Kasumi-1 (cell line): ENCODE measurements around the gene KLHL6.

Source experiments
- DNase-seq, 2 experiments: peaks; one replicate each; lab custom pipeline; 2025; lab: John Stamatoyannopoulos, UW

Gene KLHL6

GRCh38 chr3:183506674-183507320 is 48.7 kb downstream of the KLHL6 start:
- DNase-seq: peak; percentile 43 to 45

DNA sequence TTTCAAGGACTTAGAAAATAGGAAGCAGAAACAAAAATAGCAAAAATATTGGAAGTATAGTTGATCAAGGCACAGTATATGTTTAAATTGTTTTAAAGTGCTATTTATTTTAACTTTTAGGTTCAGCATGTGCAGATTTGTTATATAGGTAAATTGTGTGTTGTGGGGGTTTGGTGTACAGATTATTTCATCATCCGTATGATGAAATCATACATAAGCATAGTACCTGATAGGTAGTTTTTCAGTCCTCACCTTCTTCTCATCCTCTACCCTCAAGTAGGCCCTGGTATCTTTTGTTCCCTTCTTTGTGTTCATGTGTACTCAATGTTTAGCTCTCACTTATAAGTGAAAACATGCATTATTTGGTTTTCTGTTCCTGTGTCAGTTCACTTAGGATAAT is 50.9 kb downstream of the KLHL6 start:
- DNase-seq: no peak

- DNase-seq: no peak
Observed at GRCh38 chr3:183503746-183504145, 51.8 kb downstream of the KLHL6 start.

- no peak for DNase-seq
Observed at GRCh38 chr3:183502237-183503181, 53.0 kb downstream of the KLHL6 start.

DNA sequence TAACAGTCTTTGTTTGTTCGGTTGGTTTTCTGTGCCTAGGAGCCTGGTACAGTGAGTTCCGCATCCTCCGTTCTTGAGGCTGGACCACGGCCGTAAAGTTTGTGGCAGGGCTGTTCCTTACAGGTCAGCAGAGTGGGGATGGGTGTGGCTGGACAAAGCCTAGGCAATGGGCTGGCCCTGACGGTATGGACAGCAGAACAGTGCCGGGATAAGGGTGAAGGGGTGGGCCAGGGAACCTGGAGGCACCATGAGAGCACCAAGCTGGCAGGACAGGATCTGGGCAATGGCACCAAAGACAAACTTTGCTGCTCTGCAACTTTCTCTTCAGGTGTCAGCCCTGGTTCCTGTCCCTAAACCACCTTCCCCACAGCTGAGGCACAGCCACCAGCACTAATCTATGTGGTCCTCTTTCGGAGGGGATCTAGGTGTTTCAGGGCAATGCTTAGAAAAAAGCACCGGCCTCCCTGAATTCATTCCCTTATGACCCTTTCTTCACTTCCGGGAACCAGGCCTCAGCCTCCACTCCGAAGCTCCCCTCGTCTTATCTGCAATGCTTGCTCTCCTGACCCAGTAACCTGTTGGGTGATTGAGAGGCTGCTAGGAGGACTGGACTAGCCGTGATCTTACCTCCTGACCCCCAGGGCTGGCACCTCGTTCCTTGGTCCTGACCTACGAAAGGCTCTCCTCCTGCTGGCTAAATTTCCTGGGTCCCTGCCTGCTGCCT is 54.4 kb downstream of the KLHL6 start:
- no peak for DNase-seq

GRCh38 chr3:183500319-183500718 is 55.2 kb downstream of the KLHL6 start:
- no peak for DNase-seq

DNA sequence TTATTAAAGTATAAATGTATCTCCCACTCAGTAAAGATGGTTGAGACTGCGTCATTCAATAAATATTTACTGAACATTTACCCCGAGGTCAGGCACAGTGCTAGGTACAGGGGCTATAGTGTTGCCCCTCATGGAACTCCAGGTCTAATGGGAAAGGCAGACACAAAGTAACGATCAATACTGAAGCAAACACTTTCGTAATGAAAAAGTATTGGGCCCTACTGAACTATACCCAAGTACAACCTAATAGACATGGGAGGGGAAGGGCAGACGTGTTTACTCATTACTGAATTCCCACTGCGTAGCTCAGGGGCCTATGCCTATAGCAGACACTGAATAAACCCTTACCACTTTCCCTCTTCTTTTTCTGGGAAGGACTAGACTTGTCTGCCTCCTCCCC is 56.9 kb downstream of the KLHL6 start:
- no peak for DNase-seq

DNA sequence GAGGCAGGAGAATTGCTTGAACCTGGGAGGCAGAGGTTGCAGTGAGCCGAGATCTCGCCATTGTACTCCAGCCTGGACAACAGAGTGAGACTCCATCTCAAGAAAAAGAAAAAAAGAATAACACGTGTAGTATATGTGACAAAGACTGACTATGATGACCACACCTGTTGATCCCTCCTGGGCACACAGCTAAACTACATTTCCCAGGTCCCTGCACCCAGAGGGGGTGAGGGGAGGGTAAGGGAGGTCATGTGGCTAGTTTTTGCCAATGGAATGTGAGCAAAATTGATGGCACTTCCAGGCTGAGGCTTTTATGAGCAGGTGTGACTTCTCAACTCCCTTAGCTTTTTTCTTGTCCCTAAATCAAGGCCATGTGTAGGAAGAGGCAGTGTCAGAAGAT is 58.2 kb downstream of the KLHL6 start:
- DNase-seq: no peak

- no peak for DNase-seq
Observed at GRCh38 chr3:183496311-183496710, 59.2 kb downstream of the KLHL6 start.

DNA sequence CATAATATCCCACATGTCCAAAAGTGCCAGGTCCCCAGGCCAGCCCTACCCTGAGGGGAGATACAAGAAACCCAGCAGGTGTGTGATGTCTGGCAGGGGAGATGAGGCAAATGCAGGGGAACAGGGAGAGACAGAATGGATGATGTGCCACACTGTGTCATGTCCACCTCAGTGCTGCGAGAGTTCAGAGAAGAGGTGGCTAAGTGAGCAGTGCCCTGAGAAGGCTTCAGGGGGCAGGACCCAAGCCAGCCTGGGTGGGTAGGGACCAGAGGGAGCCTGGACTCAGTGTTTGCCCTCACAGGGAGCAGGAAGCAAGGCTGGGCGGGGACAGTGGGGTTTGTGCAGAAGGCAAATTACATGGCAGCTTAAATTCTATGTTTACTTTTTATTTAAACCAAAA is 61.2 kb downstream of the KLHL6 start:
- no peak for DNase-seq

DNA sequence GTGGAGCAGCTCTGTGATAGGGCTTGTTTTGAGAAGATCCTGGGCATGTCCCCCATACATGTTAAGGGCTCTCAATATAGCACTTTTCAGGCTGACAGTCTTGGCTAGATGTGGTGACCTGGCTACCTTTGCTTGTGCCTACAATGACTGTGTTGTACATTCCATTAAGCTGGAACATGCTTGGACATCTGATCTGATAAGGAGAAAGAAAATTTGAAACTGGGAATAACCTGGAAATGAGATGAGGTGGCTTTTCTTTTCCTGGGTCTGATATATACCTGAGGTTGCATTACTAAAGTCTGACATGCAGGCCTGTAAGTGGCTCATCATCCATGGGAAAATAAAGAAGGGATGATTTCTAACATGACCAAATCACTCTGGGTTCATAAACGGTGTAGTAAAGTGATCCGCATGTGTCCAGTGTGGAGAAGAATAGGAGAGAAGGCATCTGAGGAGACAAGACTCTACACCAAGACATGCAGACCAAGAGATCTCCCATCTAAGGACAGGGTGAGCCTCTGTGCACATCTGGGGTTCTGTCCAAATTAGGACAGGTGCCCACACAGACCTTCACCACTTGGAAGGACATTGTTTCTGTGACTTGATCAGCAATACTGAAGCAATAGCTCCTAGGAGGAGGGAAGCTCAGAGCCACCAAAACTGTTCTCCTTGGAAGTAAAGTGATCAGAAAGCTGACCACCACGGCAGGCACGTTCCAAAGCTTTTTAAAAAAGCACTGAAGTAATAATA is 62.0 kb downstream of the KLHL6 start:
- no peak for DNase-seq

DNA sequence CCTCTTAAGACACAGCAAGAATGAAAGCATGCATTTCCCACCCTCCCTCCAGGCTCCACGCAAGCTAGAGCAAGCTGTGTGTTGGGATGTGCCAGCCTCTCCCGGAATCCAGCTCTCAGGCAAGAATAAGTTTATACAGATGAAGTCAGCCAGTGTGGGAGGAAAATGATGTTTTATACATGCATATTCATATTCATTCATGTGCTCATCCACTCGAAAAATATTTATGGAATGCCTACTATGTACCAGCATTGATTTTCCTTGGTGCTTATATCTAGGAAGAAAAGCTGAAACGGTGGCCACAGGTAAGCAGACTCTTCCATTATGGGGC is 62.7 kb downstream of the KLHL6 start:
- no peak for DNase-seq

DNA sequence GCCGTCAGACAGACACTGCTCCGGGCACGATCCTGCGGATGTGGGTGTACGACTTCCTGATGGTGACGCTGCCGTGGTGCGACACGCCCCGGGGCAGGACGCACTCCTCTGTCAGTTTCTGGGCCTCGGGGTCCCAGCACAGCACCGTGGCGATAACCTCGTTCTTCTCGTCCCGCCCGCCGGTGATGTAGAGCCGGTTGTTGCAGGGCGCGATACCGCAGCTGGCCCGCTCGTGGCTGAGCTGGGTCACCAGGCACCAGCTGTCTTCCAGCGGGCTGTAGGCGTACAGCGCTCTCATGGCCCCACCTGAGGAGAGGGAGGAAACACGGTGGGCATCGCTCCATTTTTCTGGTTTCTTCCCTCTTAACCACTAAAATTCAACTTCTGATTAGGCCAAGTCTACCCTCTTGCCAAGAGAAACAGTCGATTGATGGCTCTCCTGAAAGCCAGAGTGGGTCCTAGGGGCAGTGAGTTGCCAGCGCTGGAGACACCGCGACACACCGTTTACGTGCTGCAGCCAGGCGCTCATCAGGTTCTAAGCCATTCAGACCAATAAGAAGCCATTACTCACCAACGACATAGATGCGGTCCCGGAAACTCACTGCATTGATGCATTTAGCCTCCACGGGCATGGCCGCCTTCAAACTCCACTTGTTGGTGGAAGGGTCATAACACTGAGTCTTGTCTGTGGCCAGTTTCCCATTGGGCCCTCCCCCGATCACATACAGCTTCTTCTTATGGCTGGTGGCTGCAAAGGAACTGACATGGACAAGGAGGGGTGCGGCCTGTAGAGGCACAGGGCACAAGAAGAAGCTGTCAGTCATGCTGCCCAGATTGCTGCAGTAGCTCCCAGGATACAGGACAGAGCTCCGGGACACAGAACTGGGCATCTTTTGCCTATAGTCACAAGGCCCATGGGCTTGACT is 63.3 kb downstream of the KLHL6 start:
- no peak for DNase-seq

DNA sequence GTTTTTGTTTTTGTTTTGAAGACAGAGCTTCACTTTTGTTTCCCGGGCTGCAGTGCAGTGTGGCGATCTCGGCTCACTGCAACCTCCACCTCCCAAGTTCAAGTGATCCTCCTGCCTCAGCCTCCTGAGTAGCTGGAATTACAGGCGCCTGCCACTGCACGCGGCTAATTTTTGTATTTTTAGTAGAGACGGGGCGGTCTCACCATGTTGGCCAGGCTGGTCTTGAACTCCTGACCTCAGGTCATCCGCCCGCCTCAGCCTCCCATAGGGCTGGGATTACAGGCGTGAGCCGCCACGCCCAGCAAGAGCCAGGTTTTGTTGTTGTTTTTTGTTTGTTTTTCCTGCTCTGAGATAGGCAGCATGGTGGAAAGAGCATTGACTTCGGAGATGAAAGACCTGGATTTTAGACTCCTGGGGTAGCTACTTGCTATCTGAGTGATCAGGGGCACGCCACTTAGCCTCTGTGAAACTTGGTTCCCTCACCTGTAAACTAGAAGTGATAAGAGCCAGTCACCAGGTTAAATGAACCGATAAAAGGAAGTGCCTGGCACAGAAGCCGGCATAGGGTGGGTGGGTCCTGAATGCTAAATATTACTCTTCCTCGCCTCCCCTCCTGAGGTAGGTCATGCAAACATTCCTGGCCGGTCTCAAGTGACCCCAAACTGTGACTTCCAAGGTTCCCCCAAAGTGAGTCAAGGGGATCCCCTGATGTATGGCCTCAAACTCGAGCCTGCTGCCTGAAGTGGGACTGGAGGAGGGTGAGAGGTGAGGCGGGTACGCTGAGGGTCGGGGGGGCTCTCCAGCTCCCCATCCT is 64.2 kb downstream of the KLHL6 start:
- DNase-seq: no peak

DNA sequence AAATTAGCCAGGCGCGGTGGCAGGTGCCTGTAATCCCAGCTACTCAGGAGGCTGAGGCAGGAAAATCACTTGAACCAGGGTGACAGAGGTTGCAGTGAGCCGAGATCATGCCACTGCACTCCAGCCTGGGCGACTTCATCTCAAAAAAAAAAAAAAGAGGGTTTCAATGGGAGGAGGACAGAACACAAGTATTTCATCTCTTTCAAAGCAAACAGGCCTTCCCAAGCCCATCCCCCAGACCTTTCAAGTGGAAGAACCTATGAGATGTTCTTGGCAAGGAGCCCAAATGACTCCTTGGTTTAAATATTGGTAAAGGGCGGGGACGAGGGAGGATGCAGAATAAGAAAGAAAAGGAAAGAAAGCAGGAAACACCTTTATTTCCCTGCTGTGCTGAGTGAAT is 64.9 kb downstream of the KLHL6 start:
- DNase-seq: no peak

GRCh38 chr3:183490211-183490601 is 65.3 kb downstream of the KLHL6 start:
- DNase-seq: no peak

DNA sequence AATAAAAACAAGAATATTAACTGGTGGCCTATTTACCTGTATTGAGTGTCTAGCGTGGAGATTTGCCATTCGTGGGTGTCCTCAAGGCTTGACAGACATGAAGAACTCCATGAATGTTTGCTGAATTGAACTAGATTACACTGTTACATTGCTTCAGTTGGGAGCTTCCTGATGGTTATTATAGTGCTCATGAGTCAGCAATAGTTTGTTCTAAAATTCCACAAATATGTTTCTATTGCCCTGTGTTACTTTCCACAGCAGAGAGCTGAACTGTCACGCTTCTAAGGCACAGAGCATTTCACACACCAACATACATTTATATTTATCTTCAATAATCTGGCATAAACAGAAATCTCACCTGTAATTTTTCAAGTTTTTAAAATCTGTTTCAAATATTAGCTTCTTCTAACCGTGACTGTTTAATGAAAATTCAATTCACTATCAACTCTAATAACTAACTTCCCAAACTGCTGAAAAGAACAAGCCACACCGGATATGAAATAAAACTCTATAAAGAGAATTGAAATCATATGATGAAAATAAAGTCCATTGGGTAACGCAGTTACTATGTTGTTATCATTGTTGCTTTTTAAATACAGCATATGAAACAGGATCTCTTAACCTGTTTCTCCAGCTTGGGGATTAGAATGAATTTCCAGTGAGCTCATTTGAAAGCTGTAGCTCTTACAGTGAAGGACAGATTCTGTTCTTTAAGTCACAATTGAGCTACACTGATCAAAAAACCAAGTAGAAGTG is 65.9 kb downstream of the KLHL6 start:
- no peak for DNase-seq

DNA sequence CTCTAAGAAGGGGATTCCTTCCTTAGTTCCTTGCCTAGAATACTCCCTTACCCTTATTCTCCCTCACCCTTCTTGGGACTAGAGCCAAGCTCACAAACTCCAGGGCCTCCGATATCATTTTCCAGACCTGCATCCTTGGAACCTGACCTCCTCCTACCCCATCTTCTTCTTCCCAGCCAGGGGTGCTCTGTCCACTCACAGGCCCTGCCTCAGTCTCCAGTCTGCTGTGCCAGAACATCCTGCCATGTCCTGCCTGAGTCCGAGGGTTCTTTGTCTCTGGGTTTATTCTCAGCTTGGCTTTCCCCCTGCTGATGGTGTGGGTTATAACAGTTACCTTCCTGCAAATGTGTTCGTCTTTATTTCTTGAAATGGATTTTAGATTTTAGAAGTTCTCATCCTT is 67.2 kb downstream of the KLHL6 start:
- DNase-seq: no peak

DNA sequence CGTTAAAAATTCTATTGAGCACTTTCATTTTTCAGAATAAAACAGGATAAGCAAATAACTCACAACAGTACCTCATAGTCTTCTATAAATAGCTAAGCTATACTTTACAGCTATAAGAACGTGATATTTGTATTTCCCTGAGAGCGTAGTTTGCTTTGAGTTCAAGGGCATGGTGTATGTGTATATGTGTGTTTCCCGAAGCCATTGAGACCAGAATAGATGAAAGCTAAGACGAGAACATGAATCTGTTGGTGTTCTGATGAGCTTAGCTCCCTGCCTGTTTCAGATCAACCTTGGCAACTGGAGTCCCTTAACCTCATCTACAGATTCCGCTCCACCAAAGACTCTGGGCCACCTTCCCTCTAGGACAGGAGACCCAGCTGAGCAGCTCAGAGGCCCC is 67.6 kb downstream of the KLHL6 start:
- no peak for DNase-seq

GRCh38 chr3:183487016-183487415 is 68.5 kb downstream of the KLHL6 start:
- DNase-seq: no peak
